B cell (primary cell): ENCODE data around the gene CUL1. TPM values are rescaled to one million over a fixed set of nuclear protein-coding genes. Genes with fewer than 3 reads are reported as not detected.

Source experiments
- ATAC-seq: fragments of 200-7000 bp; cut with Tn5 transposase; one replicate; pipeline ENCODE4 v1.10.0; 2021; ENCODE audit warnings: low read depth, mild to moderate bottlenecking, moderate number of reproducible peaks, moderate library complexity
- CTCF ChIA-PET: fragments of 350-600 bp; sonication (Branson Sonifier 250); formaldehyde crosslinking; loops from one replicate; lab custom pipeline; 2021; ENCODE audit warnings: antibody characterized with exemption, inconsistent platforms; lab: Charles Lee
- POLR2A ChIA-PET: fragments of 350-600 bp; sonication (Branson Sonifier 250); formaldehyde crosslinking; loops from one replicate; lab custom pipeline; 2021; ENCODE audit warnings: antibody characterized with exemption; lab: Charles Lee
- DNase-seq: peaks from one replicate; pipeline ENCODE4 v3.0.0; 2013
- H2AFZ ChIP-seq: 2 replicates; pipeline ENCODE4 v1.6.1; 2012; ENCODE audit warnings: mild to moderate bottlenecking, low read depth, low read length; ENCODE audit not compliant: insufficient read depth, poor library complexity, severe bottlenecking
- H3K27ac ChIP-seq, 2 donors: 1 replicate in 1 of 2; 2 replicates in 1 of 2; pipeline ENCODE4 v1.5.1; 2012 to 2013; ENCODE audit warnings: low read length in 2 of 2, mild to moderate bottlenecking in 2 of 2, moderate library complexity in 1 of 2
- H3K27me3 ChIP-seq, 4 experiments: fragments of 200-600 bp in 1 of 4; sonication (generic) in 1 of 4; replicated peaks in 1 of 4; 1 replicate in 2 of 4; 2 replicates in 2 of 4; pipeline versions ENCODE4 v1.6.1 to v1.7.0; 2013 to 2016; ENCODE audit warnings: low read length in 3 of 4, mild to moderate bottlenecking in 2 of 4, mixed read lengths in 1 of 4, moderate library complexity in 1 of 4; ENCODE audit not compliant: insufficient read depth in 4 of 4, control insufficient read depth in 3 of 4; ENCODE audit errors: control extremely low read depth in 1 of 4
- H3K36me3 ChIP-seq, 2 experiments: replicated peaks in 1 of 2; 1 replicate in 1 of 2; 2 replicates in 1 of 2; pipeline versions ENCODE4 v1.6.1 to v1.7.1; 2013; ENCODE audit warnings: low read length in 1 of 2; ENCODE audit not compliant: insufficient read depth in 2 of 2, control insufficient read depth in 1 of 2; ENCODE audit errors: control extremely low read depth in 1 of 2, extremely low read depth in 1 of 2
- H3K4me1 ChIP-seq, 2 donors: fragments of 200-600 bp in 1 of 2; sonication (generic) in 1 of 2; 1 replicate in 1 of 2; 2 replicates in 1 of 2; pipeline versions ENCODE4 v1.5.1 to v1.6.1; 2013 to 2017; ENCODE audit warnings: low read length in 2 of 2; ENCODE audit not compliant: control insufficient read depth in 2 of 2, insufficient read depth in 2 of 2
- H3K4me2 ChIP-seq: replicated peaks from 2 replicates; pipeline ENCODE3; 2012; ENCODE audit warnings: mild to moderate bottlenecking, low read depth, low read length; ENCODE audit not compliant: poor library complexity, severe bottlenecking
- H3K4me3 ChIP-seq, 5 experiments: fragments of 200-600 bp in 1 of 5; sonication (generic) in 1 of 5; 1 replicate in 3 of 5; 2 replicates in 2 of 5; pipeline versions ENCODE4 v1.5.1 to v1.7.0; 2011 to 2016; ENCODE audit warnings: low read length in 4 of 5, mild to moderate bottlenecking in 4 of 5, low read depth in 2 of 5, control low read depth in 1 of 5, moderate library complexity in 1 of 5; ENCODE audit not compliant: insufficient read depth in 1 of 5; ENCODE audit errors: control extremely low read depth in 1 of 5, extremely low read depth in 1 of 5
- H3K79me2 ChIP-seq: fragments of 200-600 bp; sonication (generic); one replicate; pipeline ENCODE4 v1.6.0; 2016; ENCODE audit warnings: low read length; ENCODE audit not compliant: control insufficient read depth, insufficient read depth
- H3K9ac ChIP-seq: fragments of 200-600 bp; sonication (generic); 2 replicates; pipeline ENCODE4 v1.6.1; 2017; ENCODE audit warnings: mild to moderate bottlenecking, low read length, moderate library complexity
- H3K9me3 ChIP-seq, 3 donors: one replicate each; pipeline versions ENCODE4 v1.6.1 to v1.7.1; 2013; ENCODE audit warnings: low read length in 2 of 3; ENCODE audit not compliant: control insufficient read depth in 2 of 3, insufficient read depth in 1 of 3; ENCODE audit errors: control extremely low read depth in 1 of 3
- H4K20me1 ChIP-seq: 2 replicates; pipeline ENCODE4 v1.6.0; 2012; ENCODE audit warnings: mild to moderate bottlenecking, low read length; ENCODE audit not compliant: insufficient read depth, control insufficient read depth, poor library complexity, severe bottlenecking
- H3K27ac Mint-ChIP-seq: one replicate; pipeline ENCODE4 v1.8.0; 2021; ENCODE audit warnings: mixed read lengths
- H3K27me3 Mint-ChIP-seq: one replicate; pipeline ENCODE4 v1.8.0; 2021; ENCODE audit warnings: mixed read lengths
- H3K4me1 Mint-ChIP-seq: one replicate; pipeline ENCODE4 v1.8.0; 2021; ENCODE audit warnings: mixed read lengths
- H3K4me3 Mint-ChIP-seq: one replicate; pipeline ENCODE4 v1.8.0; 2021; ENCODE audit warnings: mixed read lengths
- H3K9me3 Mint-ChIP-seq: one replicate; pipeline ENCODE4 v1.8.0; 2022; ENCODE audit warnings: mixed read lengths; ENCODE audit not compliant: insufficient read depth
- EZH2 ChIP-seq: IDR thresholded peaks from 2 replicates; pipeline ENCODE4 v1.6.1; 2012; ENCODE audit warnings: borderline replicate concordance, low read depth, mild to moderate bottlenecking, moderate library complexity, low read length; ENCODE audit not compliant: insufficient read depth, poor library complexity, severe bottlenecking
- WGBS: methylation state at CpG from one replicate; pipeline ENCODE4 v1.1.5; 2013; ENCODE audit warnings: missing lambda C conversion rate; ENCODE audit not compliant: insufficient coverage; 5-methylcytosine and 5-hydroxymethylcytosine counted together
- intact Hi-C: fragments of 100-400 bp; cut with micrococcal nuclease; formaldehyde crosslinking; loops from one replicate; pipeline ENCODE4 v1.10.0; 2022
- polyA plus RNA-seq: library from polyadenylated mRNA; depleted of rRNA; stranded (reverse); fragments of >200 nt; gene quantifications from 2 replicates; pipeline ENCODE4 v1.2.3, GENCODE V29; 2012
- total RNA-seq, 2 donors: library from RNA; stranded (reverse); fragments of 120-200 nt in 1 of 2; gene quantifications; 1 replicate in 1 of 2; 2 replicates in 1 of 2; pipeline versions ENCODE4 v1.2.3 to v1.2.4, GENCODE V29; 2013 to 2022
- TF ChIP-seq, protein P1 (sequence below): fragments of 200-600 bp; IDR thresholded peaks from one replicate; pipeline ENCODE4 v1.8.0; 2022; ENCODE audit warnings: antibody characterized with exemption, mild to moderate bottlenecking

The CUL1 gene
- total and polyA plus RNA-seq, 2 donors (not counting 1 experiment from before 2014, with no cell fraction given) = 26.9 to 51.1 TPM

DNA sequence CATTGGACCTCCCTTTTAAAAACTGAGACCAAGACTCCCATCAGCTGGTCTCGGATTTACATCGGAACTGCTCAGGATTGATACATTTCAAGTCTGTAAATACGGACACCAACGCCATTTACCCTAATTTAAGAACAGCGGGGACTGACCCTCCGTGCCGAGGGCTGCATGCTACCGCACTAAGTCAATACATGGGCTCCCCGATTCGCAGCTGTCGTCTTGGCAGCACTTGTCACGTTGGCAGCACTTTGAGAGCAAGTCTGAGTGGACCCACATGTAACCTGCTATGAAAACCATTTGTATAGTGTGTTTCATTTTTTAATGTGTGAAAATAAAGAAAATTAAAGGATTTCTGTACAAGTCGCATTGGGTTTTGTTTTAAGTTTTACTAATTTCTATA lies 102.0 kb downstream of the CUL1 start:
- ChIA-PET POLR2A (no interaction called here), CTCF (interaction anchor here (0.6 kb wide), 1 partner anchor 137 kb away, joined by 3 read pairs; no protein-coding TSS in a partner anchor)
- no peak overlapping the region for H3K4me2 ChIP-seq
- 97% methylated on average over 12 of the region's 13 CpGs for WGBS
- no peak overlapping the region for H3K4me3 ChIP-seq
- H3K4me1 Mint-ChIP-seq = no peaks in the 10 kb centered on the region
- H3K9ac ChIP-seq = no peak overlapping the region
- ATAC-seq (no peak), DNase-seq (no peak)
- H2AFZ ChIP-seq = no peak overlapping the region
- H3K9me3 ChIP-seq = no peaks in the 10 kb centered on the region
- no peaks in the 10 kb centered on the region for H3K27me3 ChIP-seq
- H3K27ac Mint-ChIP-seq = no peak overlapping the region
- no peak overlapping the region for H3K4me3 Mint-ChIP-seq
- H3K4me1 ChIP-seq = no peaks in the 10 kb centered on the region
- no peak for TF ChIP-seq EZH2
- TF ChIP-seq, protein P1, sequence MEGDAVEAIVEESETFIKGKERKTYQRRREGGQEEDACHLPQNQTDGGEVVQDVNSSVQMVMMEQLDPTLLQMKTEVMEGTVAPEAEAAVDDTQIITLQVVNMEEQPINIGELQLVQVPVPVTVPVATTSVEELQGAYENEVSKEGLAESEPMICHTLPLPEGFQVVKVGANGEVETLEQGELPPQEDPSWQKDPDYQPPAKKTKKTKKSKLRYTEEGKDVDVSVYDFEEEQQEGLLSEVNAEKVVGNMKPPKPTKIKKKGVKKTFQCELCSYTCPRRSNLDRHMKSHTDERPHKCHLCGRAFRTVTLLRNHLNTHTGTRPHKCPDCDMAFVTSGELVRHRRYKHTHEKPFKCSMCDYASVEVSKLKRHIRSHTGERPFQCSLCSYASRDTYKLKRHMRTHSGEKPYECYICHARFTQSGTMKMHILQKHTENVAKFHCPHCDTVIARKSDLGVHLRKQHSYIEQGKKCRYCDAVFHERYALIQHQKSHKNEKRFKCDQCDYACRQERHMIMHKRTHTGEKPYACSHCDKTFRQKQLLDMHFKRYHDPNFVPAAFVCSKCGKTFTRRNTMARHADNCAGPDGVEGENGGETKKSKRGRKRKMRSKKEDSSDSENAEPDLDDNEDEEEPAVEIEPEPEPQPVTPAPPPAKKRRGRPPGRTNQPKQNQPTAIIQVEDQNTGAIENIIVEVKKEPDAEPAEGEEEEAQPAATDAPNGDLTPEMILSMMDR = no peak
- H3K27ac ChIP-seq = no peak overlapping the region
- no peaks in the 10 kb centered on the region for H3K9me3 Mint-ChIP-seq
- H4K20me1 ChIP-seq = no peaks in the 10 kb centered on the region
- intact Hi-C loops = no loop called here
- H3K79me2 ChIP-seq = no peaks in the 10 kb centered on the region
- H3K36me3 ChIP-seq = peaks cover 14 to 60% of the 10 kb centered on the region in 2 experiments
- H3K27me3 Mint-ChIP-seq = no peaks in the 10 kb centered on the region

DNA sequence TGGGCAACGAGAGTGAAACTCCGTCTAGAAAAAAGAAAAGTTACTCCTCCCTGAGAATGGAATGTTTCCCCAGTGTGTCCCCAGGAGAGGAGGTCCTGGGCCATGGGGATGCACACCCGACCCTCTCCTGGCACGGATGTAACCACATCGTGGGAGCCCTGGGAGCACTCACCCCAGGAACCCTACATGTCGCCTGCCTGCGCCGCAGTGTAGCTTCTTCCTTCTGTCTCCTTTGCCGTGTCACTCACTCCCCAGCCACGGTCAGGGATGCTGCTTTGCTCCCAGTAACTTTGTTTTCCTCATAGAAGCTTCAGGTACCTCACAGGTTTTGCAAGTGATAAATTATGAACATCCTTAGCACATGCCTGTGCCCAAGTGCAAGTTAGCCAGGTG lies 103.4 kb downstream of the CUL1 start:
- no peak for TF ChIP-seq EZH2
- DNase-seq = no peak
- intact Hi-C loops = no loop called here
- H3K9me3 ChIP-seq = no peaks in the 10 kb centered on the region
- H3K4me2 ChIP-seq = no peak overlapping the region
- no peak overlapping the region for H2AFZ ChIP-seq
- Mint-ChIP-seq H3K27ac (no peak overlapping the region), H3K27me3 (no peaks in the 10 kb centered on the region), H3K4me3 (no peak overlapping the region), H3K4me1 (no peaks in the 10 kb centered on the region), H3K9me3 (no peaks in the 10 kb centered on the region)
- POLR2A ChIA-PET = no interaction called here
- H3K9ac ChIP-seq = no peak overlapping the region
- WGBS = 96% methylated on average over 10 of the region's 10 CpGs
- H3K36me3 ChIP-seq = peaks cover 14 to 51% of the 10 kb centered on the region in 2 experiments
- no peak overlapping the region for H3K4me3 ChIP-seq
- CTCF ChIA-PET = no interaction called here
- no peak overlapping the region for H3K27ac ChIP-seq
- no peaks in the 10 kb centered on the region for H3K27me3 ChIP-seq
- ATAC-seq = no peak
- H4K20me1 ChIP-seq = no peaks in the 10 kb centered on the region
- H3K79me2 ChIP-seq = no peaks in the 10 kb centered on the region
- H3K4me1 ChIP-seq = no peaks in the 10 kb centered on the region
